Neural cell (in vitro differentiated cells): Measurements from ENCODE around the gene CYB561A3. TPM values are rescaled to one million over a fixed set of nuclear protein-coding genes. Genes with fewer than 3 reads are reported as not detected.

ENCODE experiments used
- H2AFZ ChIP-seq: fragments of 200-600, 300-800 bp; sonication (generic), shearing (Covaris generic); 2 replicates; pipeline ENCODE4 v1.6.0; 2014; ENCODE audit warnings: low read depth, mild to moderate bottlenecking, antibody characterized with exemption, low read length, moderate library complexity
- H3F3A ChIP-seq: fragments of 200-600 bp; shearing (Covaris generic); 2 replicates; pipeline ENCODE4 v1.6.1; 2016; ENCODE audit warnings: mild to moderate bottlenecking, moderate library complexity, mixed read lengths, antibody characterized with exemption, low read length; ENCODE audit not compliant: insufficient read depth, poor library complexity, severe bottlenecking
- H3K27ac ChIP-seq: fragments of 200-600, 300-800 bp; sonication (generic), shearing (Covaris generic); 2 replicates; pipeline ENCODE4 v1.5.1; 2014; ENCODE audit warnings: mild to moderate bottlenecking, low read length, moderate library complexity
- H3K27me3 ChIP-seq: fragments of 300-800, 200-600 bp; sonication (generic), shearing (Covaris generic); 2 replicates; pipeline ENCODE4 v1.6.0; 2014; ENCODE audit warnings: mild to moderate bottlenecking, low read depth, low read length, moderate library complexity; ENCODE audit not compliant: insufficient read depth
- H3K36me3 ChIP-seq: fragments of 300-800, 200-600 bp; sonication (generic), shearing (Covaris generic); 2 replicates; pipeline ENCODE4 v1.5.1; 2014; ENCODE audit warnings: mild to moderate bottlenecking, antibody characterized with exemption, low read length, moderate library complexity; ENCODE audit not compliant: insufficient read depth
- H3K4me2 ChIP-seq: fragments of 300-800, 200-600 bp; sonication (generic), shearing (Covaris generic); 2 replicates; pipeline ENCODE4 v1.6.0; 2014; ENCODE audit warnings: mild to moderate bottlenecking, low read length
- H3K4me3 ChIP-seq: fragments of 300-800, 200-600 bp; sonication (generic), shearing (Covaris generic); 2 replicates; pipeline ENCODE4 v1.5.1; 2014; ENCODE audit warnings: mild to moderate bottlenecking, low read length, moderate library complexity
- H3K79me2 ChIP-seq: fragments of 200-600 bp; shearing (Covaris generic); replicated peaks from 2 replicates; pipeline ENCODE4 v1.6.0; 2014; ENCODE audit warnings: mild to moderate bottlenecking, low read length, moderate library complexity; ENCODE audit not compliant: insufficient read depth
- H3K9ac ChIP-seq: fragments of 300-800, 200-600 bp; sonication (generic), shearing (Covaris generic); 2 replicates; pipeline ENCODE4 v1.6.1; 2016; ENCODE audit warnings: mild to moderate bottlenecking, low read length, mixed read lengths
- H3K9me2 ChIP-seq: fragments of 200-600 bp; shearing (Covaris generic); 2 replicates; pipeline ENCODE4 v1.6.1; 2016; ENCODE audit warnings: mild to moderate bottlenecking, low read length, mixed read lengths; ENCODE audit not compliant: insufficient read depth
- H3K9me3 ChIP-seq: fragments of 200-600, 300-800 bp; sonication (generic), shearing (Covaris generic); 2 replicates; pipeline ENCODE4 v1.6.1; 2016; ENCODE audit warnings: mild to moderate bottlenecking, mixed run types, low read length, moderate library complexity, mixed read lengths
- H4K20me1 ChIP-seq: fragments of 200-600 bp; shearing (Covaris generic); 2 replicates; pipeline ENCODE4 v1.6.1; 2016; ENCODE audit warnings: mild to moderate bottlenecking, mixed run types; ENCODE audit not compliant: insufficient read depth
- EP300 ChIP-seq: fragments of 450-650 bp; conservative IDR thresholded peaks from 2 replicates; pipeline ENCODE4 v1.6.1; 2014; ENCODE audit warnings: antibody characterized with exemption, mild to moderate bottlenecking, moderate library complexity; ENCODE audit not compliant: poor library complexity, severe bottlenecking
- EZH2 ChIP-seq: fragments of 200-600, 300-800 bp; shearing (Covaris generic), sonication (generic); IDR thresholded peaks from 2 replicates; pipeline ENCODE4 v1.6.1; 2014; ENCODE audit warnings: antibody characterized with exemption, low read length, borderline replicate concordance, mild to moderate bottlenecking; ENCODE audit not compliant: insufficient read depth, poor library complexity, severe bottlenecking
- MXI1 ChIP-seq: fragments of 450-650 bp; conservative IDR thresholded peaks from 2 replicates; pipeline ENCODE4 v1.6.1; 2014; ENCODE audit warnings: antibody characterized with exemption, mild to moderate bottlenecking; ENCODE audit not compliant: poor library complexity, severe bottlenecking
- POLR2AphosphoS5 ChIP-seq: IDR thresholded peaks from 2 replicates; pipeline ENCODE4 v1.6.1; 2012
- RAD21 ChIP-seq: fragments of 450-650 bp; conservative IDR thresholded peaks from 2 replicates; pipeline ENCODE4 v1.6.1; 2014; ENCODE audit warnings: antibody characterized with exemption, mild to moderate bottlenecking, moderate library complexity
- SMC3 ChIP-seq: fragments of 450-650 bp; conservative IDR thresholded peaks from 2 replicates; pipeline ENCODE4 v1.6.1; 2014; ENCODE audit warnings: antibody characterized with exemption, mild to moderate bottlenecking, moderate library complexity; ENCODE audit not compliant: poor library complexity
- TAF1 ChIP-seq: IDR thresholded peaks from 2 replicates; pipeline ENCODE4 v1.6.1; 2012; ENCODE audit warnings: low read depth
- polyA plus RNA-seq: library from polyadenylated mRNA; depleted of rRNA; stranded (reverse); fragments of >200 nt; gene quantifications from 2 replicates; pipeline ENCODE4 v1.2.3, GENCODE V29; 2014
- TF ChIP-seq, protein P1 (sequence below): fragments of 450-650 bp; IDR thresholded peaks from 2 replicates; pipeline ENCODE4 v1.5.1; 2014; ENCODE audit warnings: antibody characterized with exemption, mild to moderate bottlenecking, moderate library complexity; ENCODE audit not compliant: poor library complexity, severe bottlenecking
- TF ChIP-seq, protein P2 (sequence below): IDR thresholded peaks from 2 replicates; pipeline ENCODE4 v1.6.1; 2012; ENCODE audit warnings: borderline replicate concordance

Gene CYB561A3
- polyA plus RNA-seq, 1 donor from 2014 or later: 36.3 TPM

DNA sequence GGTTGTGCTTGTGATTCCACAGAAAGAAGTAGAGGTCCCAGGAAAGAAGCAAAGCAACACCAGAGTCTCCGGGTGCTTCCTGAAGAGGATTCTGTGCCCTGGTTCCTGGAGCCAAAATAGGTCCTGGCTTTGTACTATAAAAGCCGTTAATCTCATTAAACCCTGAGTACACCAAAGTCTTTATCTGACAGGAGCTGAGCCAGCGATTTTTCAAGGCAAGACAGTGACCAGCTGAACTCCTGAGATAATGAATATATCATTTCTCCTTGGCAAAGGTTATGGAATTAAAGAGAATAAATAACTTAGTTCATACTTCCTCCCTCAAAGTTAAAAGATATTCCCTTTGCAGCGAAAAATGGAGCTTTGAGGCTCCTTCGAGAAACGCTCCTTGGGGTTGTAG, 5.7 kb upstream of the CYB561A3 start:
- H3K36me3 ChIP-seq: no peaks in the 10 kb centered on the region
- no peak for TF ChIP-seq SMC3
- TF ChIP-seq EZH2: no peak
- TF ChIP-seq, protein P1, sequence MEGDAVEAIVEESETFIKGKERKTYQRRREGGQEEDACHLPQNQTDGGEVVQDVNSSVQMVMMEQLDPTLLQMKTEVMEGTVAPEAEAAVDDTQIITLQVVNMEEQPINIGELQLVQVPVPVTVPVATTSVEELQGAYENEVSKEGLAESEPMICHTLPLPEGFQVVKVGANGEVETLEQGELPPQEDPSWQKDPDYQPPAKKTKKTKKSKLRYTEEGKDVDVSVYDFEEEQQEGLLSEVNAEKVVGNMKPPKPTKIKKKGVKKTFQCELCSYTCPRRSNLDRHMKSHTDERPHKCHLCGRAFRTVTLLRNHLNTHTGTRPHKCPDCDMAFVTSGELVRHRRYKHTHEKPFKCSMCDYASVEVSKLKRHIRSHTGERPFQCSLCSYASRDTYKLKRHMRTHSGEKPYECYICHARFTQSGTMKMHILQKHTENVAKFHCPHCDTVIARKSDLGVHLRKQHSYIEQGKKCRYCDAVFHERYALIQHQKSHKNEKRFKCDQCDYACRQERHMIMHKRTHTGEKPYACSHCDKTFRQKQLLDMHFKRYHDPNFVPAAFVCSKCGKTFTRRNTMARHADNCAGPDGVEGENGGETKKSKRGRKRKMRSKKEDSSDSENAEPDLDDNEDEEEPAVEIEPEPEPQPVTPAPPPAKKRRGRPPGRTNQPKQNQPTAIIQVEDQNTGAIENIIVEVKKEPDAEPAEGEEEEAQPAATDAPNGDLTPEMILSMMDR: no peak
- TF ChIP-seq RAD21: no peak
- TF ChIP-seq MXI1: no peak
- no peaks in the 10 kb centered on the region for H3F3A ChIP-seq
- H2AFZ ChIP-seq: no peak overlapping the region
- H4K20me1 ChIP-seq: no peaks in the 10 kb centered on the region
- no peak overlapping the region for H3K27ac ChIP-seq
- H3K79me2 ChIP-seq: peaks cover 14% of the 10 kb centered on the region
- no peaks in the 10 kb centered on the region for H3K9me2 ChIP-seq
- H3K4me3 ChIP-seq: no peak overlapping the region
- H3K9ac ChIP-seq: no peak overlapping the region
- no peak overlapping the region for H3K4me2 ChIP-seq
- H3K27me3 ChIP-seq: no peaks in the 10 kb centered on the region
- no peaks in the 10 kb centered on the region for H3K9me3 ChIP-seq

DNA sequence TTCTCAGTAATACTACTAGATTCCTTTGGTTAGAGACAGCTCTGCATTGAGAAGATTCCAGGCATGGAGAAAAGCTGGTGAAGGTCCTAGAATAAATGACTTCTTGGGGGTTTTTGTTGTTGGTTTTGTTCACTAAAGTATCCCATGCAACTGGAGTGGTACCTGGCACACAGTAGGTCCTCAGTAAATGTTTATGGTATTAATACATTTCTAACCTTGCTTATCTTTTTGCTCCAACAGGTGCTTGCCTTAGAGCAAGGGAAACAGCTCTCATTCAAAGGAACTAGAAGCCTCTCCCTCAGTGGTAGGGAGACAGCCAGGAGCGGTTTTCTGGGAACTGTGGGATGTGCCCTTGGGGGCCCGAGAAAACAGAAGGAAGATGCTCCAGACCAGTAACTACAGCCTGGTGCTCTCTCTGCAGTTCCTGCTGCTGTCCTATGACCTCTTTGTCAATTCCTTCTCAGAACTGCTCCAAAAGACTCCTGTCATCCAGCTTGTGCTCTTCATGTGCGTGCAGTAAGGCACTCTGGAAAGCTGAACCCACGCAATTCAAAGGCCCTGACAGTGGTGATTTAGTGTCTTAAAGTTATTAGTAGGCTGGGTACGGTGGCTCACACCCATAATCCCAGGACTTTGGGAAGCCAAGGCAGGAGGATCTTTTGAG, 2.5 kb upstream of the CYB561A3 start:
- H3K9me3 ChIP-seq: no peaks in the 10 kb centered on the region
- no peaks in the 10 kb centered on the region for H3K9me2 ChIP-seq
- TF ChIP-seq MXI1 (no peak), RAD21 (no peak), EP300 (no peak), POLR2AphosphoS5 (no peak), TAF1 (no peak), EZH2 (no peak), SMC3 (no peak)
- TF ChIP-seq, protein P2, sequence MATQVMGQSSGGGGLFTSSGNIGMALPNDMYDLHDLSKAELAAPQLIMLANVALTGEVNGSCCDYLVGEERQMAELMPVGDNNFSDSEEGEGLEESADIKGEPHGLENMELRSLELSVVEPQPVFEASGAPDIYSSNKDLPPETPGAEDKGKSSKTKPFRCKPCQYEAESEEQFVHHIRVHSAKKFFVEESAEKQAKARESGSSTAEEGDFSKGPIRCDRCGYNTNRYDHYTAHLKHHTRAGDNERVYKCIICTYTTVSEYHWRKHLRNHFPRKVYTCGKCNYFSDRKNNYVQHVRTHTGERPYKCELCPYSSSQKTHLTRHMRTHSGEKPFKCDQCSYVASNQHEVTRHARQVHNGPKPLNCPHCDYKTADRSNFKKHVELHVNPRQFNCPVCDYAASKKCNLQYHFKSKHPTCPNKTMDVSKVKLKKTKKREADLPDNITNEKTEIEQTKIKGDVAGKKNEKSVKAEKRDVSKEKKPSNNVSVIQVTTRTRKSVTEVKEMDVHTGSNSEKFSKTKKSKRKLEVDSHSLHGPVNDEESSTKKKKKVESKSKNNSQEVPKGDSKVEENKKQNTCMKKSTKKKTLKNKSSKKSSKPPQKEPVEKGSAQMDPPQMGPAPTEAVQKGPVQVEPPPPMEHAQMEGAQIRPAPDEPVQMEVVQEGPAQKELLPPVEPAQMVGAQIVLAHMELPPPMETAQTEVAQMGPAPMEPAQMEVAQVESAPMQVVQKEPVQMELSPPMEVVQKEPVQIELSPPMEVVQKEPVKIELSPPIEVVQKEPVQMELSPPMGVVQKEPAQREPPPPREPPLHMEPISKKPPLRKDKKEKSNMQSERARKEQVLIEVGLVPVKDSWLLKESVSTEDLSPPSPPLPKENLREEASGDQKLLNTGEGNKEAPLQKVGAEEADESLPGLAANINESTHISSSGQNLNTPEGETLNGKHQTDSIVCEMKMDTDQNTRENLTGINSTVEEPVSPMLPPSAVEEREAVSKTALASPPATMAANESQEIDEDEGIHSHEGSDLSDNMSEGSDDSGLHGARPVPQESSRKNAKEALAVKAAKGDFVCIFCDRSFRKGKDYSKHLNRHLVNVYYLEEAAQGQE: no peak
- TF ChIP-seq, protein P1: no peak
- H3F3A ChIP-seq: no peaks in the 10 kb centered on the region
- H3K36me3 ChIP-seq: no peaks in the 10 kb centered on the region
- no peaks in the 10 kb centered on the region for H3K27me3 ChIP-seq
- H3K4me2 ChIP-seq: no peak overlapping the region
- no peak overlapping the region for H3K27ac ChIP-seq
- peaks cover 24% of the 10 kb centered on the region for H3K79me2 ChIP-seq
- no peaks in the 10 kb centered on the region for H4K20me1 ChIP-seq
- no peak overlapping the region for H3K4me3 ChIP-seq
- no peak overlapping the region for H2AFZ ChIP-seq
- no peak overlapping the region for H3K9ac ChIP-seq
